SIG-M5 treated with dmso at 0.1 percent for 504 hours (cell line): Measurements from ENCODE around the gene MYB.
A peak's percentile ranks its signal among the peaks of the same experiment; 100 is the strongest.
"Not testable (repeated sequence)": the region's sequence is repeated elsewhere in the genome, so short reads cannot be mapped to it uniquely, and the experiment has no call there.

Experiments used
- DNase-seq: peaks from one replicate; lab custom pipeline; 2025; ENCODE audit not compliant: unreplicated experiment; lab: John Stamatoyannopoulos, UW

The MYB gene

DNA sequence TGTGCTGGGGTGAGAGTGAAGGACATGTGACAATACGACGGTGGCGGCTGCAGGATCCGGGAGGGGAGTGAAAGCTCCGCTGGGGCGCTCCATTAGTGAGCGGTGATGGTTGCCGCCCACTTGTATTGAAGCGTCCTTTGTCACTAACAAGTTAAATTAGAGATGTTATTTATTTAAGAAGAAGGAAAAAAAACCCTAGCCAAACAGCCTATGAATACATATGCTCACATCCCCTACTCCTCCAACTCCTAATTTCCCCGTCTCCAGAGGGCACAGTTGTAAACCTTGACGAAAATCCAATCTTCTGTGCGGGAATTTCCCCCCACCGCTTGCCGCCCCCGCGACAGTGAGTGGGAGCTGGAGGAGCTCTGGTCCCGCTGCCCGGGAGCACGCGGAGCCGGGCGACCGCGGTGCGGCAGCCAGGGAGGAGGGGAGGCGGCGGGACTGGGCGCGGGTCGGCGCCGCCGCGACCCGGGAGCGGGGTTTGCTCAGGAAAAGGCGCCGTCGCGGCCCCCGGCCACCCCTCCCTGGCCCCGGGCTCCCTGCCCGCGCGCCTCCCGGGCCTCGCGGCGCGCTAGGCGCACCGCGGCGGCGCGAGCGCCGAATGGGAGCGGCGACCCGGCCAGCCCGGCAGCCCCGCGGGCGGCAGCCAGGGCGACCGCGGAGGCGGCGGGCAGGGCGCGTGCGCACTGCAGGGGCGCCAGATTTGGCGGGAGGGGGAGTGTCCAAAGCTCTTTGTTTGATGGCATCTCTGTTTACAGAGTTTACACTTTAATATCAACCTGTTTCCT, at the start of gene MYB:
MYB (plus strand) TSS at position 767 of the 791 bp plus-strand sequence. CDS start 206 bp downstream, outside the sequence.
- DNase-seq: peak; percentile 89

DNA sequence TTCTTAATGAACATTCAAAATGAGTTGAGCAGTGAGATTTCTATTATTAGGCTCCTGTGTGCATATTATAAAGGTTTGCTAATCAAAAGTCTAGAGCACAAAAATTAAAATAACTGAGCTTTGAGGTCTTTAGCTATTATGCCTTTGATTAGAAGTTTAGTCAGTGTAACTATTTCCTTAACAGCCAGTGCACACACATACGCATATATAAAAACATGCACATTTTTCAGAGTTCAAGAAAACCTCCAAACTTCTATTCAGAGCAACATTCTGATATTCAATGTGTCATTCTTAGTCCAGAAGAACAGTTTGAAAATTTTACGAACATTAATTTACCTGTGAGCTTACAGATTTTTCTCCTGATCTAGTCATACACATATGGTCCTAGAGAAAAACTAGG, 48.3 kb upstream of the MYB start:
- no peak for DNase-seq

DNA sequence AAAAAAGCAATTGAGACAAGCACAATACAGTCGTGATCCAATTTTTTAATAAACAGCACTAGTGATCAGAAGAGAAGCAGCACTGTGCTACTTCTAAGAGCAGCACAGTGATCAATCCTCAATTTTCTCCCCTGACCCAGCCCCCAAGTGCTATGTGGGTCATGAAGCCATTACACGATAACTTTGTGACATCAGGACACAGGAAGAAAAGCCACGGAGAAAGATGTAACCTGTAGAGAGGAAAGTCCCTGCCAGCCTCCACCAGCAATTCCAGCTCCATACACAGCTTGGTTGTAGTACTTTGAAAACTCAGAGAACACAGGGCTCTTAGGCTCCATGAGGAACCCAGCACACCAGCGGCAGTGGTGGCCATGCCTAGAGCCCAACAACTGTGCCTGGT, 45.3 kb upstream of the MYB start:
- DNase-seq: no peak

GRCh38 chr6:135137826-135138225, 43.3 kb upstream of the MYB start:
- DNase-seq: no peak

GRCh38 chr6:135141182-135141581, 39.9 kb upstream of the MYB start:
- DNase-seq: no peak

DNA sequence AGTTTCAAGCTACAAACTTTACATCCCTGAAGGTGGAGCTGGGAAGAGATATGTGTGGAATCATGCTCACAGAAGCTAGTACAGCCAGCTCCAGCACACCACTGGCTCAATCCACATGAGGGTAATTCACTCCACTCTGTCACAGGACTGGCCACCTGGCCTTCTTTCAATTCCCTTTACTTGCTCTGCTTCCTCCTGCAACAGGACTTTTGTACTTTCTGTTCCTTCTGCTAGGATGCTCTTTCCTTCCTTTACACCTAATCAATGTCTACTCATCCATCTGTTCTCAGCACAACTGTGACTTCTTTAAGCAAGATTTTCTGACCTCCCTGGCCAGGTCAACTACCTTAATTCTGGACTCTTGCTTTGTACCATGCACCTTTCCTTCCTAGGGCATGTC, 39.4 kb upstream of the MYB start:
- DNase-seq: peak; percentile 67

DNA sequence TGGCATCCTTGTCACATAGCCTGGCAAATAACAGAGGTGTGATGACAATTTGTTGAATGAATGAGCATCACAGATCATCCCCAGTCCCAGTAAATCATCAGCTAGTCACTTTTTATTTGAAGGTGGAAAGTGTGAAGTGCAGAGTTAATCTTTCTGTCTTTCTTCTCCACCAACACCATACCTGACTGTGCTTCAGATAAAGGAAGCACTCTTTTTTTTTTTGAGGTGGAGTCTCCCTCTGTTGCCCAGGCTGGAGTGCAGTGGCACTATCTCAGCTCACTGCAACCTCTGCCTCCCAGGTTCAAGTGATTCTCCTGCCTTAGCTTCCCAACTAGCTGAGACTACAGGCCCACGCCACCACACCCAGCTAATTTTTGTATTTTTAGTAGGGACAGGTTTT, 38.9 kb upstream of the MYB start:
- DNase-seq: not testable (repeated sequence)

DNA sequence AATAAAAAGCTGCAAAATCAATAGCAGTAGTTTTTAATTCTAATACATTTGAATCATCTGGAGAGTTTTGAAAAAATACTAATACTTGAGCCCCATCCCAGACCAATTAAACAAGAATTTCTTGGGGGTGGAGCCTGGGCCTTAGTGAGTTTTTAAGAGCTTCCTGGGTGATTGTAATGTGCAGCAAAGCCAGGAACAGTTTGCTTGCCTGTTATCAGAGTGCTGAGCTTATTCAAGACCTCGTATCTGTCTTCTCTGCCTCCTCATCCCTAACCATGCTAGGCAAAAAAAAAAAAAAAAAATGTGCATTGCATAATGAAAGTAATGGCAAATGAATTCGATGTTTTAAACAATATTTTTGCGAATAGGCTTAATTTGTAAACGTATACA, 36.4 kb upstream of the MYB start:
- no peak for DNase-seq

DNA sequence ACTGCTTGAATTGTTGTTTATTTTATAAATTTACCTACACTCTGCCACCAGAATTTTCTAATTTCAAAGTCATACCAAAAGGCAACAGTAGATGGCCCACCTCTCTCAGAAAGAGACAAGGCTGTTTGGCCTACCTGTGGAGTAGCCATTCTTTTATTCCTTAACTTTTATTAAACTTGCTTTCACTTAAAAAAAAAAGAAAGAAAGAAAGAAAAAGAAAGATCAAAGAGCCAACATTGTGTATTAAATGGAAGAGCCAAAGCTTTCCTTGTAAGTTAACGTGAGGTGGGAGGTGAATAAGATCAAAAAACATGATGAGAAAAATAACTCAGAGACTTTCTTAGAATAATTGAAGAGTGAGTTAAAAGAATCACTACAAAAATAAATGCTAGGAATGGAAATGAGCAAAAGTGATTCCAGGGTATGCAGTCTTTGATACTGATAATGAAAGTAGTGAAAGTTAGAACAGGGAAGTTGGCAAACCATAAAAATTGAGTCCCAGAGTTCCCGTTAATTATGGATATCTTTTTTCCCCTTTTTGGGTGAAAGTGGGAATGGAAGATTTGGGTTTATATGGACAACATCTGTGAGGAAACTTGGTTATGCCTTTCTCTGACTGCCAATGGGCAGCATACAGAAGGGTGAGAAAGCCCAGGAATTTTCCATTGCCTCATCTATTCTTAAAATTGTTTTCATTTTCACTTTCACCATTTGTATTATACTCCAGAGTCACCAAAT, 35.9 kb upstream of the MYB start:
- DNase-seq: peak; percentile 43

DNA sequence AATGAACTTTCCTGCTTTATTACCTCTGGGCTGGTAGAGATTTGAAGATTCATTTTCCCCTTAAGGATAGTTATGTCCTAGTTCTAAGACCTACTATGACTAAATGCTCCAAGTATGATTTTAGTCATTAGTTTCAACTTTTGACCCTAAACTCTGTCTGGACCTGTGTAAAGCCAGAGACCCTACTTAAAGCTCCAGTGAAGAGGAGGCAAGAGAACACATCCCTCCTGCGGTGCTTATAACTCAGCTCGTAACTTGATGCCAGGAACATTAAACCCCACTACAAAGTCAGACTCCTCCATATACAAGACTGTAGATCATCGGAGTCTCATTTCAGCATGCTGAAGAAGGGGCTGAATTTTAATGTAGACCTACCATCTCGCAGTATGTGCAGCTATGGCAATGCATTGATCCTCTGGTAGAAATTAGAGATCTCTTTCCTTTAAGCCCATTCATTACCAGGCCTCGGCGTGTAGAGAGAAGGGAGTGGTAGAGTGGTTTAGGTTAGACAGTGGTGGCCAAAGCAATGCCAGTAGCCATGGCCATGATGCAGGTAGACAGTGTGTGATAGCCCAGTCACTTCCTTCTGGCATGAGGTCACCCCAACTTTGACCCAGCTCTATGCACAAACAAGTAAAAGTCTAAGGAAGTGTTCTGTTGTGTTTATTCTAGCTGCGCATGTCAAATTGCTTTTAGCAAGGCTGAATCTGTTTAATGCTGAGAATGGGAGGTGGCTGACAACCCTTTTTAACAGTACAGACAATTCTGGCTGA, 34.8 kb upstream of the MYB start:
- no peak for DNase-seq

DNA sequence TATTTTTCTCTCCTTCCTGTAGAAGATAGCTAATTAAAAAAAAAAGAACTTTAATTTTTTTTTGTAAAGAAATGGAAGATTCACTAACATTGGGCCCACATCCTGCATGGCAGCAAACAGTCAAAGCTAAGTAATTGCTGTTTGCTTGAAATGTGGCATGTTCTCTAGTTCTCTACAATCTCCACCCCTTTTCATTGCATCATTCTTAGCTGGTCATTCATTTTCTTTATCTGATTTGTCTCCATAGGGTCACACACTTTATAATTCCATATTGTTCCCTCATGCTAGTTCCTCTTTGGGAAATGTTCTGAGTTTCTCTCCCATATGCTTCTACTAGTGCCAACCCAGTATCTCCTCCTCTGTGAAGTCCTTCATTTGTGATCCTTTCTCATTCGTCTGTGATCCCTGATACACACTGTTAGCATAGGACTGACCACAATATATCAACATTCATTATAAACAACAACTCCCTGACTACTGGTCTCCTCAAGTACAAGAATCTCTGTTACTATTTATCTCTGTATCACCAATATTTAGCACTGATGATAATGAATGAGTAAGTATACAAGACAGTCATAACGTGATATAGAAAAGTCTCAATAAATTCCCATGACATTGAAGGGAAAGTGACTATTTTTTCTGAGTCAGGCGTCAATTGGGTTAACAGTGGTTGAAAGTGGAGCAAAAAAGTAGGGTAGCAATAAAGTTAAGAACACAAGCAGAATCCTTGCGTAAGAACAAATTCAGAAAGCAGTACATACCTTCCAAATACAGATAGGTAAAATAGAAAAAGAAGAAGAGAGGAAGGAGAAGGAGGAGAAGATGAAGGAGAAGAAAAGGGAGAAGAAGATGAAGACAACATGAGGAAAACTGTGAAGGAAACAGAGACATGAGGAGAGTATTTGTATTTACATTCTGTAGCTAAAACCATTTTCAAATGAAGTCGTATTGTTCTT, 33.2 kb upstream of the MYB start:
- peak; percentile 27 for DNase-seq

DNA sequence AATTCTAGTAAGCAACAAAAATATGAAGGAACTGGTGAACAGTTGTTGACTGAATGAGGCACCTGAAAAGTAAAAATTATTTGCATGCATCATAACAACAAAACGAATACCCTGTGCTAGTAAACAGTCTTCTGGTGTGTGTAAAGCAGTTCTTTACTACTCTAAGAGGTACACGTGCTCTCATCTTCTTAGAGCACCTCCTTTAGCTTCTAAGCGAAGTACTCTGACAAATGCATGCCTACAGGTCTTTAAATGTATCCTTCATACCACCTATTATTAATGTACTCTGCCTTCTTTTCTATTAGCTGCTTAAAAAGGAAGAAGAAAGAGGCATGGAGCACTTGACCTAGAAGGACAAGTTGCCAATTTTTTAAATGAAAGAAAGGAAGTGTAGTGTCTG, 32.2 kb upstream of the MYB start:
- DNase-seq: no peak

DNA sequence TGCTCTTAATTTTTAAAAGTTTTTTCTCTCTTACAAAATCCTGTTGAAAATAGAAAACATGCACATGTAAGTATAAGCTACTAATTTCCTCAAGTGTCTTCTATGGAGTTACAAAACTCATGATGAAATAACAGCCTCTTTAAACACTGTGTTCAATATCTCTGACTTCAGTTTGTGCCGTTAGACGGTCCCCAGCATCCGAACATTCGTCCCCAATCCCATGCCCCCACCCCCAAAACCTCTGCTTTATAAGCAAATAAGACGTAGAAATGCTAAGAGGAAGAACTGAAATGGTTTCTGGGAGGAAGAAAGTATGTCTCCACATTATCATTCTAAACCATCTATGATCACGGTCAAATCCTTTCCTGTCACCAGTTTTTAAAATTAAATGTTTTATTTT, 31.7 kb upstream of the MYB start:
- peak; percentile 91 for DNase-seq

DNA sequence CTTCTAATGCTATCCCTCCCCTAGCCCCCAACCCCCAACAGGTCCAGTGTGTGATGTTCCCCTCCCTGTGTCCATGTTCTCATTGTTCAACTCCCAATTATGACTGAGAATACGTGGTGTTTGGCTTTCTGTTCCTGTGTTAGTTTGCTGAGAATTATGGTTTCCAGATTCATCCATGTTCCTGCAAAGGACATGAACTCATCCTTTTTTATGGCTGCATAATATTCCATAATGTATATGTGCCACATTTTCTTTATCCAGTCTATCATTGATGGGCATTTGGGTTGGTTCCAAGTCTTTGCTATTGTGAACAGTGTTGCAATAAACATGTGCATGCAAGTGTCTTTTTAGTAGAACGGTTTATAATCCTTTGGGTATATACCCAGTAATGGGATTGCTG, 30.6 kb upstream of the MYB start:
- not testable (repeated sequence) for DNase-seq

DNA sequence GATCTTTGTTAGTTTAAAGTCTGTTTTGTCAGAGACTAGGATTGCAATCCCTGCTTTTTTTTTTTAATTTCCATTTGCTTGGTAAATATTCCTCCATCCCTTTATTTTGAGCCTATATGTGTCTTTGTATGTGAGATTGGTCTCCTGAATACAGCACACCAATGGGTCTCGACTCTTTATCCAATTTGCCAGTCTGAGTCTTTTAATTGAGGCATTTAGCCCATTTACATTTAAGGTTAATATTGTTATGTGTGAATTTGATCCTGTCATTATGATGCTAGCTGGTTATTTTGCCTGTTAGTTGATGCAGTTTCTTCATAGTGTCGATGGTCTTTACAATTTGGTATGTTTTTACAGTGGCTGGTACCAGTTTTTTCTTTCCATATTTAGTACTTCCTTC, 27.0 kb upstream of the MYB start:
- not testable (repeated sequence) for DNase-seq

DNA sequence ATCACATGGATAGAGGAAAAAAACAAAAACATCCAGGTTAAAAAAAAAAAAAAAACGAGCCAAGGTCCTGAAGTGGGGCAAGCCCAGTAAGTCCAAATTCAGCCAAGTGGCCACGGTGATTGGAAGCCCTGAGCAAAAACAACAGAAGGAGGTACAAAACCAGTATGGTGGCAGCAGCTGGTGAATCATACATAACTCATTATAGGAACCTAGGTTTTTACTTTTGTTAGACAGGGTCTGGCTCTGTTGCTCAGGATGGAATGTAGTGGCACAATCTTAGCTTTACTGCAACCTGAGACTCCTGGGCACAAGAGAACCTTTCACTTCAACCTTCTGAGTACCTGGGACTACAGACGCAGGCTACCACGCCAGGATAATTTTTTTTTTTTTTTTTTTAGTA, 22.7 kb upstream of the MYB start:
- no peak for DNase-seq

DNA sequence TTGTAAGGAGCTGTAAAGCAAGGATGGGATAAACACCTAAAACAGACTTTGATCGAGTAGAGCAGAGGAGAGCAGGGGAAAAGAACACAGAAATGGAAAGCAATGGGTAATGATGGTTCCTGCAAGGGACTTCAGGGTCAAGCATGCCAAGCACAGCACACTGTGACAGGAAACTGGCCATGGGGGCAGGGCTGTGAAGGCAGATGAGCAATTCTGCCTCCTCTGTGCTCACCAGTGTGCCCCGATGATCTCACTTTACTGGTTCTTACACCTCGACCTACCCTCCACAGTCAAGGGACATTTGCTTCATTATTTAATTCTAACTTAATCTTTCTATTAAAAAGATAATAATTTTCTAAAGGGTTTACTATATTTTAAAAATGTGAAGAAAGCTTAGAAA, 21.6 kb upstream of the MYB start:
- DNase-seq: no peak

DNA sequence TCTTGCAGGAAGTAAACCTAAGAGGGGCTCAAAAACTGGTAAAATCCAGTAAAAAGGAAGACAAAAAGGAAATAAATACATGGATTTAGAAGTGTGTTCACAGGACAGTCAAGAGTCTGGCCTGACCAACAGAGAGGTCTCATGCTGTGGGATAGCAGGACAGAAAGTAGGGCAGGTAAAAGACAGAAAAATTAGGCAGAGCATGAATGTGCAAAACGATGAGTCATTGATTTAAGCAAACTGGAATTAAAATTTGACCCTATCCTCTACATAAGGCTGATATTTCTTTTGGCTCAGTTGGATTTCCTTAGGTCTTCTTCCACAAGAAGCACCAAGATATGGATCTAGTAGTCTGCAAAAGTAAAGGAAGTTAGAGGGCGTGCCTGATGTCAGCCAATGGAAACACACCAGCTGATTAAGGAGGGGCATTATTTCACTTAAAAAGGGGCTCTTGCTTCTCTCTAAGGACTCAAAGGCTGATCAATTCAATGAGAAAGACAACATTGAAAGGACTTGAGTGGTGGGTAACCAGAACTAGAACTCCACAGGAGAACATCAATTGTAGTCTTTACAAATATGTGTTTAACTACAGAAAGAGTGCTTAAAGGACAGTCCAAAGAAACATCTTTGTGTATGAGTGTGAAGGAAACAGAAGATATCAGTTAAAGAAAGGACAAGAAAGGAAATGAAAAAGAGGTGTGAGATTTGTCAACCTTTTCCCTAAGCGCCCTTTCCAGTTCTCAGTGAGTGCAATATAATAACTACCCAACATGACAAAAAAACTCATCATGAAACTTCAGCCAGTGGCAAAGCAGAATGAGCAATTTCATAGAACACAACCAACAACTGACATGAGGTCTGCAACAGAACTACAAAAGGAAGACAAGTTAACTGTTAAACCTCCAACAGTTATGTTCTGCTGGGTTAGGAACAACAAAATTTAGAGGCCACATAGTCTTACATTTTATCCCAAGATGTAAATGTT, 19.4 kb upstream of the MYB start:
- DNase-seq: no peak

DNA sequence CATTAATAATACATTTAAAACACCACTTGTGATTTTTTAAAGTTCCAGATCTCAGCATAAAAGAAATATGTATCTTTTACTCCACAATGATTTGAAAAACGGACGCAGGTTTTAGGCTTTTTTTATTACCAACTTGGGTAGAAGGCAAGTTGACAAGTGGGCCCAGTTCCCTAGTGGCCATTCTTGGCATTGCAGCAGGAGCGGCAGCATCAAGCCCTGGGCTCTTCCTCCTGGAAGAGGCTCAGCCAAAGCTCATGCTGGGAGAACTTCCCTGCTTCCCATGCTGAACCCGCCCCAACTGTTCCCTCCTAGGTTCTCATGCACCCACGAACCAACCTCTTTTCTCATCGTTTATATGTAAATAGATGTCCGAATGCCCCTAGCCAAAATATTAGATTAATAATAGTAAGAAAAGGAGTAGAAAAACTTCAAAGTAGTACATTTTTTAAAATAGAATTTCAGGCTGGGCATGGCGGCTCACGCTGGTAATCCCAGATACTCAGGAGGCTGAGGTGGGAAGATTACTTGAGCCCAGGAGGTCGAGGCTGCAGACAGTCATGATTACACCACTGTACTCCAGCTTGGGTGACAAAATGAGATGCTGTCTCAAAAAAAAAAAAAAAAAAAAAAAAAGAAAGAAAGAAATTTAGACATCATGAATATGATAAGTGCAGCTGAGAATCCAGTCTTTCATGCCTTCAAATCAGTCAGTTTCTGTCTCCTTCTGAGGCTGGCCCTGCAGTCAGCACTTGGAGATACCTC, 18.2 kb upstream of the MYB start:
- DNase-seq: no peak
